Activated T-helper 1 cell treated with Interleukin-2 at 50 U/mL for 16 hours (primary cell): Measurements from ENCODE around the gene EFCAB6.

Experiments used
- DNase-seq: peaks from one replicate; pipeline ENCODE4 v3.0.0-alpha.2; 2020; ENCODE audit warnings: low read depth

EFCAB6 gene

GRCh38 chr22:43481568-43482317, 330.4 kb downstream of the EFCAB6 start:
- DNase-seq, result no peak

GRCh38 chr22:43479962-43480361, 332.1 kb downstream of the EFCAB6 start:
- no peak for DNase-seq

DNA sequence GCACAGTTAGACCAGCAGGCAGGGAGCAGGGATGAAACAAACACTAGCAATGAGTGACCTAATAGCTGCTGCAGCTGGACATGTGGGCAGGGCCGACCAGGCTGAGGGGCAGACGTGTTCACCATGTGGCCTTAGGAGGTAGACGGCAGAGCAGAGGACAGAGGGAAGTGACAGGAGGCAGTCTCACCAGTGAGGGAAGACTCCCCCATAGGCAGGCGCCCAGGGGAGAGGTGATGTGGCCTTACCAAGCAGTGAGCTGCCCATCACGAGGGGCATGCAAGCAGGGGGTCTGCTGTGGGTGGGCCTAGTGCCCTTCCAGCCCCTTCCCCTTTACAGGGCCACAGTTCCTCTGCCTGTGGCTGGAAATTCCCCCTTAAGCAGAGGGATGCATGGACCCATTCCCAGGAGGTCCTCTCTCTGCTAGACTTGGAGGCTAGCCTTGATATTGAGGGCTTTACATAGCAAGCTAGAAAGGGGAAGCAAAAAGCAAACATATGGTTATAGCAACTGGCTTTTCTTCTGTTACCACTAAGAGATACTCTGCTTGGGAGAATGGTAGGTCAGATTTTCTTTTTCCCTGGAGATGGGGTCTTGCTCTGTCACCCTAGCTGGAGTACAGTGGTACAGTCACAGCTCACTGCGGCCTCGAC, 332.7 kb downstream of the EFCAB6 start:
- DNase-seq, result no peak
